ENCODE measurements around the gene ALLC. TPM values are rescaled to one million over a fixed set of nuclear protein-coding genes. Genes with fewer than 3 reads are reported as not detected.

ALLC gene
- total RNA-seq, 1 experiment from 2014 or later = not detected

DNA sequence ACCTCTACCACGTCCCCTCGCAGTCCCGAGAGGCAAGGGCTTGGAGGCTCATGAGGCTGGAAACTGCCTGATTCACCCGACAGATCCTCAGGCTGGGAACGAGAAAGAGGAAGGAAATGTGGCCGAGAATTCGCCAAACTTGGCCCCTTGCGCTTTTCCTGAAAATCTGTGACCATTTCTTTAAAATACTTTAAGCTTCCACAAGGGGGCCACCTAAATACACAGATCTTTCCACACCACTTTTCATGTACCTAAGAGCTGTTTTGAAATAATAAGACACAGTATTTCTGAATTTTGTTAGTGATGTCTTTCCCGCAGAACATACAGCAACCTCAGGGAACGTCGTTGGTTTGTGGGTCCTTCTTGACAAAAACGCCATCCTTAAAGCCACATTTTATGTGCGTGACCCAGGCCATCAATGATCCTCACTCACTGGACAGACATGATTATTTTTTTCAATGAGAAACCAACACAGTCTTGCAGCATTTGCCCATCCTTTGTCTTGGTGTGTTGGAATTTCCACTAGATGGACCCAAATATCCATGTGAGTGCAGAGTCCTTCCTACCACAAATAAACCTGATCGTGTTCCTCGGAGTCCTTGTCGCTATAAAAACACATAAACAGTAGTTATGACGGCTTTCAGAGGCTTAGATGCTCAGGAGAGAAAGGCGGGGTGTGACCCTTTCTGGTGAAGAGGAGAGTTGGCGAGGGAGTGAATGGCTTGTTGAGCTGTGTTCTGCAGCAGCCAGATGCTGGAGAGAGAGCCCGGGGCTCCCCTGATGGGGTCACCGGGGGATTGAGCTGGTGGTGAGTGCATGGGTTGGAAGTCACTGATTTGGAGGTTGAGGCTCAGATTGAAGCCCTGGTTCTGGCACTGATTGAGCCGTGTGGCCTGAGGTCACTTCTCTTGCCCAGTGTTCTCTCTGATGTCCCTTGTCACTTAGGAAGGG lies 70.4 kb downstream of the ALLC start:
- peak; percentile 23 for DNase-seq (ENCODE audit: low read depth)
- in situ Hi-C loops (cut with HindIII; ENCODE audit: low pct_unique_long_range_greater_than_20kb, low sequenced_read_pairs) = no loop called here

- in situ Hi-C loops (cut with HindIII; ENCODE audit: low pct_unique_long_range_greater_than_20kb, low sequenced_read_pairs) = no loop called here
These were observed 71.1 kb downstream of the ALLC start for GRCh38 chr2:3729055-3729448.

GRCh38 chr2:3729786-3730185 lies 71.8 kb downstream of the ALLC start:
- in situ Hi-C loops (cut with HindIII; ENCODE audit: low pct_unique_long_range_greater_than_20kb, low sequenced_read_pairs) = no loop called here
- DNase-seq (ENCODE audit: low read depth) = no peak

More at GRCh38 chr2:3729055-3729448, 71.1 kb downstream of the ALLC start:
- DNase-seq (ENCODE audit: low read depth) = no peak

DNA sequence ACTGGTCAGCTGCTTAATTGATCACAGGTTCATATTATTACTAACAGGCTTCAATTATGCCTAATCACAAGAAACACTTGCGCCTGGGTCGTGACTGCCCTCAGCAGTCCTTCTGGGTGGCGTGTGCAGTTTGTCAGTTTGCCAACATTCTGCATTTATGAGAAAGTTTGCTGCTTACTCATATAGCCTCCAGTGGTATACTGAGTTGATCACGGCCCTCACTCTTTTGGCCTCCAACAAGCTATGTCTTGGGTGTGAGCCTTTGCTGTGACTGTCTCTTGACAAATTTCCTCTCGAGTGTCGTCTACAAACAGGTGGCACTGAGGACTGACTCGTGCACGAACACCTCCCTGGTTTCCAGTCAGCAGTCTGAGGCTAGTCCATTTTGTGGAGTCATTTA lies 72.6 kb downstream of the ALLC start:
- in situ Hi-C loops (cut with HindIII; ENCODE audit: low pct_unique_long_range_greater_than_20kb, low sequenced_read_pairs) = no loop called here
- no peak for DNase-seq (ENCODE audit: low read depth)

DNA sequence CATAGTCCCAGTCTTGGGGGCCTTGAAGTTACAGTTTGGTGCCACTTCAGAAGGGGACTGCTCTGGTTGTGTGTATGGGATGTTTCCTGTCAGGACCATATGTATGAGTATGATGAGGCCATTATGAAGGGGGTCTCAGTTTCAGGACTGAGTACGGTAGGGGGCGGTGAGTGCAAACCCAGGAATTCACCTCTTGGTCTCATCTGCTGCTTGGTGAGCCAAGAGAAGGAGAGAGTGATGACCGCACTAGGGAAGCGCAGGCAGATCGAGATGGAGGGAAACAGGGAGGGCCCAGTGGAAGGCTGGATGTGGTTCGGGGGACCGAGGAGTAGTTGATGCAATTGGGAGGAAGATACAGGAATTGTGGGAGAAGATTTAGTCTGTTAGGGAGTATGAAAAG lies 73.8 kb downstream of the ALLC start:
- no peak for DNase-seq (ENCODE audit: low read depth)
- in situ Hi-C loops (cut with HindIII; ENCODE audit: low pct_unique_long_range_greater_than_20kb, low sequenced_read_pairs) = no loop called here

- in situ Hi-C loops (cut with HindIII; ENCODE audit: low pct_unique_long_range_greater_than_20kb, low sequenced_read_pairs) = no loop called here
- no peak for DNase-seq (ENCODE audit: low read depth)
These were observed 78.1 kb downstream of the ALLC start for GRCh38 chr2:3736112-3736511.

- in situ Hi-C loops (cut with HindIII; ENCODE audit: low pct_unique_long_range_greater_than_20kb, low sequenced_read_pairs) = no loop called here
- DNase-seq (ENCODE audit: low read depth) = no peak
These were observed 79.1 kb downstream of the ALLC start for GRCh38 chr2:3737128-3737527.

GRCh38 chr2:3738454-3738853 lies 80.5 kb downstream of the ALLC start:
- in situ Hi-C loops (cut with HindIII; ENCODE audit: low pct_unique_long_range_greater_than_20kb, low sequenced_read_pairs) = no loop called here
- DNase-seq (ENCODE audit: low read depth) = peak; percentile 18

DNA sequence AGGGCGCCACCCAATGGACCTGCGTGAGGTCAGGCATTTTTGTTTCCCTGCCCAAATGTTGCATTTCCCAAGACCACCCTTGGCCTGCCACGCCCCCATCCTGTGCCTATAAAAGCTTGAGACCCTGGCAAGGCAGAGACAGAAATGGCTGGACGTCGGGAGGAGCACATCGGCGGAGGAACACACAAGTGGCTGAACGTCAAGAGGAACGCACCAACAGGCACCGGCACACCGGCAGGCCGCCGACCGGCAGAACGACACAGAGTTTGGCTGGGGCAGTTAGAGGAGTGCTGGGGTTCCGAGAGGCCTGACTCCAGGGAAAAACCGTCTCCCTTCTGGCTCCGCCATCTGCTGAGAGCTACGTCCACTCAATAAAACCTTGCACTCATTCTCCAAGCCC lies 81.3 kb downstream of the ALLC start:
- in situ Hi-C loops (cut with HindIII; ENCODE audit: low pct_unique_long_range_greater_than_20kb, low sequenced_read_pairs) = no loop called here
- DNase-seq (ENCODE audit: low read depth) = no peak

GRCh38 chr2:3741396-3741795 lies 83.4 kb downstream of the ALLC start:
- in situ Hi-C loops (cut with HindIII; ENCODE audit: low pct_unique_long_range_greater_than_20kb, low sequenced_read_pairs) = no loop called here
- DNase-seq (ENCODE audit: low read depth) = no peak

GRCh38 chr2:3741867-3742602 lies 84.0 kb downstream of the ALLC start:
- in situ Hi-C loops (cut with HindIII; ENCODE audit: low pct_unique_long_range_greater_than_20kb, low sequenced_read_pairs) = no loop called here
- DNase-seq (ENCODE audit: low read depth) = no peak

- in situ Hi-C loops (cut with HindIII; ENCODE audit: low pct_unique_long_range_greater_than_20kb, low sequenced_read_pairs) = no loop called here
- no peak for DNase-seq (ENCODE audit: low read depth)
These were observed 84.9 kb downstream of the ALLC start for GRCh38 chr2:3742743-3743508.

DNA sequence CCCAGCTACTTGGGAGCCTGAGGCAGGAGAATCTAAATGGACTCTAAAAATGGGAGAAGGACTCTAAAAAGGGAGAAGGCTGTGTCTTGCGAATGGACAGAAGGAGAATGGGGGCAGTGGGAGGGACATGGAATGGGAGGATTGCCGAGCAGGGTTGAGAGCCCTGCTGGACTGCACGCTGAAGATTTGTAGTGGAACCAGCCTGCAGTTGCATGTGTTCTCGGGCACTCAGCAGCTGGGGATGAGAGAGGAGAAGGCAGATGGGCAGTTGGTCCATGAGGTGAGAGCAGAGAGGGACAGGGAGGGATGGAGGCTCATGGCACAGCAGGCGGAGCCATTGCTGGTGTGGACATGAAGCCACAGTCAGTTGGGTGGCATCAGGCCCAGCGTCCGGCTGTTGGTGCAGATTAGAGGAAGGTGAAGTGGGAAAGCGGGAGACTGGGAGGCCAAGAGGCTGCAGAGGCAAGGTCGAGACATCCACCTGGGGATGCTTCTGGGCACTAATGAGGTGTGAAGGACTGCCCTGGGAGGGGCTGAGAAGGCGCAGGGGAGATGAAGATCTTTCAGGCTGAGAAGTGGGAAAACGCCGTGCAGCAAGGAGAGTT lies 86.1 kb downstream of the ALLC start:
- in situ Hi-C loops (cut with HindIII; ENCODE audit: low pct_unique_long_range_greater_than_20kb, low sequenced_read_pairs) = no loop called here
- DNase-seq (ENCODE audit: low read depth) = no peak

DNA sequence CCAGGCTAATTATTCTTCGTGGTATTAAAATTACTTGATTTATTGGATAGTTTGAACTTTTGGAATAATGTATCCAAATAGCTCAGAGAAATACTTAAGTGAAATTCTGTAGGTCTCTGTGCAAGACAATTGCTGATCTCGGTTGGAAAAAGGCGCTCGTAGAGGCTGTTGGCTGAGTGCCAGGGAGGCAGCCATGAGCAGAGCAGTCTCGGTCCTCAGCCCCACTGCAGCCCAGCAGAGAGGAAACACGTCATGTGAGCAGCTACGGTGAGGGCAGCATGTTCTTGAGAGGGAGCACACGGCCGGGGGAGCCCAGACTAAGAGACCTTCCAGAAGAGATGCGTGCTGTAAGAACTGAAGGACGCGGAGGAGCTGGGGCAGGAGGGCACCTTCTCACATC lies 87.9 kb downstream of the ALLC start:
- no peak for DNase-seq (ENCODE audit: low read depth)
- in situ Hi-C loops (cut with HindIII; ENCODE audit: low pct_unique_long_range_greater_than_20kb, low sequenced_read_pairs) = no loop called here

GRCh38 chr2:3747032-3747654 lies 89.1 kb downstream of the ALLC start:
- DNase-seq (ENCODE audit: low read depth) = no peak
- in situ Hi-C loops (cut with HindIII; ENCODE audit: low pct_unique_long_range_greater_than_20kb, low sequenced_read_pairs) = no loop called here

DNA sequence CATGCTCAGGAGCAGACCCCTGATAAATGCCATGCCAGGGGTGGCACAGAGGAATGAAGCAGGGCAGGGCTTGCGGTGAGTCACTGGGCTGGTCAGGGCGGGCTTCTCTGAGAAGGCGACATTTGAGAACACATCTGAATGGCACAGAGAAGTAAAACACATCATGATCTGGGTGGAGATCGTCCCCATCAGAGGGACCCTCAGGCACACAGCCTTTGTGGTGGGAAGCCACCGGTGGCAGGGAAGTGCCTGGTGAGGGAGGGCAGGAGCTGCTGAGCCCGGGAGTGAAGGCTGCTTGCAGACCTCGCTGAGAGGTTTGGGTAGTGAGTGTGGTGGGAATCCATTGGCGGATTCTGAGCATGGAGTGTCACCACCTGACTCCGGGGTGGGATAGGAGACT lies 89.8 kb downstream of the ALLC start:
- DNase-seq (ENCODE audit: low read depth) = no peak
- in situ Hi-C loops (cut with HindIII; ENCODE audit: low pct_unique_long_range_greater_than_20kb, low sequenced_read_pairs) = no loop called here

DNA sequence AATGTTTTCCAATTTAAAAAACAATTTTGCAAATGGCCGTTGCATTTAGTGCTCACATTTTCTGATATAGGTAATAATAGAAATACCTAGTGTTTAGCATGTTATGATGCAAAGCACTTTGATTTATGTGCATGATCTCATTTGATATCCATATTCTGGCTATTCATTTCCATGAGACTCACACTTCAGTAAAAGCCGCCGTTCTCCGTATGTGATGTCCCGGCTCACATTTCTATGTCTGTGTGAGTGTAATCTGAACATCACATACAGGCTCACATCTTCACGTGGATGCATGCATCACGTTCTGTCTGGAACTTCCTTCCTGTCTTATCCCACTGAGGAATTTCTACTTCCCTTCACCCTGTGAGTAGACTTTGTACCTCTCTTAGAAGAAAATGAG lies 91.2 kb downstream of the ALLC start:
- no peak for DNase-seq (ENCODE audit: low read depth)
- in situ Hi-C loops (cut with HindIII; ENCODE audit: low pct_unique_long_range_greater_than_20kb, low sequenced_read_pairs) = no loop called here

DNA sequence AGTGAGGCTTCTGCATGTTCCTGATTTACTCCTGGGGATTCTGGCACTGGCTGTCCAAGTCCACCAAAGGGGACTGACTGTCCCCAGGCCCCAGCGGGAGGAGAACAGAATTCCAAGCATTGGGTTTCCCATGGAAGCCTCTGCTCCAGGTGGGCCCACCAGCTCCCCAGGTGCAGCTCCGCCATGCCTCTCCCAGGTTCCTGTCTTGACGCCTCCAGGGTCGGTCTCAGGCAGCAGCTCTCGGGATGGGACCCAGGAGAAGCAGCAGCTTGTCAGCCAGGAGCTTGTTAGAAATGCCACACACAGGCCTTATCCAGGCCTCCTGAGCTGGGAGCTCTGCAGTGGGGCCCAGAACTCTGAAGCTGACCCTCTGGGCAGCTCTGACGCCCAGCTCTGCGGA lies 93.3 kb downstream of the ALLC start:
- no peak for DNase-seq (ENCODE audit: low read depth)
- in situ Hi-C loops (cut with HindIII; ENCODE audit: low pct_unique_long_range_greater_than_20kb, low sequenced_read_pairs) = no loop called here
